Muscle of back (tissue), 11 donors: Measurements from ENCODE around the gene TFEB. TPM values are rescaled to one million over a fixed set of nuclear protein-coding genes. Genes with fewer than 3 reads are reported as not detected.

Experiments used
- DNase-seq, 3 donors: peaks; one replicate each; pipeline versions ENCODE4 v3.0.0 to v3.0.0-alpha.2; 2013
- polyA plus RNA-seq, 10 donors: library from polyadenylated mRNA; unstranded; fragments of 120-200 nt; gene quantifications; one replicate each; pipeline ENCODE4 v1.2.1, GENCODE V29; 2013; ENCODE audit not compliant: insufficient read length in 10 of 10

TFEB gene
- polyA plus RNA-seq, 10 donors: 4.6 to 10.6 (median 6.8) TPM

- DNase-seq: peak in 1 of 3 donors; percentile 54
Observed at GRCh38 chr6:41654698-41655151, 80.7 kb downstream of the TFEB start.

DNA sequence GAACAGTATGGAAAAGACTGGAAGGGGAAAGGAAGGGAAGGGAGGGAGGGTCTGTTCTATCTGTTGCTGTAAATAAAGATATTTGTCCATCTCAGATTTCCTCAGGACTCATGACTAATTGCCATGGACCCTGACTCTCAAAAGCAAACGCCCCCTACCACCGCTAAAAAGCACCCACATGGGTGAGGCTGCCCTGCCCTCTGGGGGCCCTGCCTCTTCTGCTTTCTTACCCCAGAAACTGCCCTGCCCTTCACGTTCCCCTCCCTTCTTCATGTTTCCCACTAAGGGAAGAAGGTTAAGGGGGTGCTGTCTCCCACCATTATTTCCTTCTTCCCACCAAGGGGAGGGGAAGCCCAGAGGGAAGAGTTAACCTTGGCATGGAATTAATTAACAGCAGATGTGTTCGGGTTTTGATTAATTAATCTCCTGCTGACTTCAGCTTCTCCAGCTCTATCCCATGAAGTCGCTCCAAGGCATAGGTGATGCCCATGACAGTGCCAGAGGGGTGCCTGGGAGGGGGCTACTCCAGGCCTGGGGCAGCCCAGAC, 81.2 kb downstream of the TFEB start:
- no peak for DNase-seq

DNA sequence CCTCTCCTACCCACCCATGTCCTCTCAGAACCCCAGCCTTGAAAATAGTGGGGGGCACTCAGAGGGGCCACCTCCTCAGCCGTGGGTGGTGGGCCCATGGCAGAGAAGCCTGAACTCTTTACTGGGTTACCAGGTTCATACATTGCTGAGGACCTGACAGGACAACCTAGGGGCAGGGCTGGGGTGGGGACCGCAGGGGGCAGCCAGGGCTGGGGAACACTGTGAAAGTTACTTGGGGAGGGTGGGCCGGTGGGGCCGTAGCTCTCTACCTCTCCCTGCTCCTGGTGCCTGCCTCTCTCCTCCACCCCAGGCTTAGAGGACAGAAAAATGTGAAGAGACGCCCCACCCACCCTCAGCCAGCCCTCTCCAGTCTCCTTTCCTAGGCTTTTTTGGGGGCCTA, 81.7 kb downstream of the TFEB start:
- no peak for DNase-seq

DNA sequence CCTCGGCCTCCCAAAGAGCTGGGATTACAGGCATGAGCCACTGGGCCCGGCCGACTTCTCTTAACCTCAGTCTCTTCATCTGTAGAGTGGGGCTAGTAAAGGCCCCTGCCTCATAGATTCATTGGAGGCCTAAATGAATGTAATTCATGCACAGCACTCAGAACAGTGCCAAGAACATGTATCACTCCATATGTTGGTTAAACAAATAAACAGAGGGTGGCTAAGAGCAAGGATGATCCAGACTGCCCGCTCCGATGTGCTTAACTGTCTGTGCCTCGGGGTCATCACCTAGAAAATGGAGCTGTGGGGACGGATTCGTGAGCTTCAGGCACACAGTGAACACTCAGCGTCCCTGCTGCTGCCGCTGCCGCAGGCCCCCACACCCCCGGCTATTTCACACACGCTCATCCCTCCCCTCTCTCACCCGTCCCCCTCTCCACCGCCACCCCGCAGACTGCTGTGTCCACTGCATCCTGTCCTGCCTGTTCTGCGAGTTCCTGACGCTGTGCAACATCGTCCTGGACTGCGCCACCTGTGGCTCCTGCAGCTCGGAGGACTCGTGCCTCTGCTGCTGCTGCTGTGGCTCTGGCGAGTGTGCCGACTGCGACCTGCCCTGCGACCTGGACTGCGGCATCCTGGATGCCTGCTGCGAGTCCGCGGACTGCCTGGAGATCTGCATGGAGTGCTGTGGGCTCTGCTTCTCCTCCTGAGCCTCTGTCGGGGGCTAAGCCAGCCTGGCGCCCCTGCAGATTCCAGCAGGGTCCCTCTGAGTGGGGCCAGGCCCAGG, 82.3 kb downstream of the TFEB start:
- no peak for DNase-seq

DNA sequence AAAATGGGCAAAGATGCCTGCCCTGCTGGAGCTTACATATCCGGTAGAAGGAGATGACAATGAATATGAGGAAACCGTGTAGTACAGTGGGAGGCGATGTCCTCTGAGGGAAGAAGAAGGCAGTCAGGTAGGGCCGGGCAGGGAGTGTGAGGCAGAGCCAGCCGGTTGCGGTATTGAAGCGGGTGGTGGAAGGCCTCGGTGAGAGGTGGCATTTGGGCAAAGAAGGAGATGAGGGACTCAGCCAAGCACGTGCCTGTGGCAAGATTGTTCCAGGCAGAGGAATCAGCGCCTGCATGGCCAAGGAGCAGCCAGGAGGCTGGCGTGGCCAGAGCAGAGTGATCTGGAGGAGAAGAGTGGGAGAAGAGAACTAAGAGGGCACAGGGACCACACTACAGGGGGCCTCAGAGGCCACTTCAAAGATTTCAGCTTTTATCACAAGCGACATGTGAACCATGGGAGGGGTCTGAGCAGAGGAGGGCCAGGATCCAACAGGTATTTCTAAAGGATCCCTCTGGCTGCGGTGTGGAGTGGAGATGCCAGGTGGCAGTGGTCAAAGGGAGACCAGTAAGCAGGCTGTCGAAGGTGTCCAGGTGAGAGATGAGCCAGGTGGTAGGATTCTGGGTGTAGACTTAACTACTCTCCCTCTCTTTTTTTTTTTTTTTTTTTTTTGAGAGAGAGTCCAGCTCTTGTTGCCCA, 83.3 kb downstream of the TFEB start:
- no peak for DNase-seq

DNA sequence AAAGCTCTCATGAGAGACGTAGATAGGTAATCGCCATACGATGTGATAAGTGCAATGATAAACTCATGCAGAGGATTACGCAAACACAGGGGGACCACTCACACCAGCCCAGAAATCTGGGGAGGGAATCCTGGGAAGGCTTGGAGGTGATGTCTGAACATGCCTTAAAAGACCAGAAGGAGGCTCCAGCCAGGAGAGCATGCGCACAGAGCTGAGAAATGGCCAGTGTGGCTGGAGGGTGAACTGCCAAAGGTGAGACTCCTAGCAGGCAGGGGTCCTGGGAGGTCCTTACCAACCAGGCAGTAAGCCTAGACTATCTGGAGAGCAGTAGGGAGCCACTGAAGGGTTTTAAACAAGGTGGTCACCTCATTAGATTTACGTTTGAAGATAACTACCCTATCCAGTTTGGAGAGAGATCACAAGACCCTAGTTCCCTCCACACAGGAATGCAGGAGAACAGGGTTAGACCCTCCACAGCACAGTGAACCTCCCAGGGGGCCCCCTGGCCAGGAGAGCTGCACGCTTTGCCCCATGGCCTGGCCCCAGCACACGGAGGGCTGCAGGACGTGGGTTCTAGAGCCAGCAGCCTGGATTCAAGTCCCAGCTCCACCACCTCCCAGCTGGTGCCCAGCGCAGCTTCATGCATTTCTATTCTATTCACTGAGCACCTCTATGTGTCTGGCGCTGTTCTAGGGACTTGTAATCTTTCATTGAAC, 84.0 kb downstream of the TFEB start:
- no peak for DNase-seq

DNA sequence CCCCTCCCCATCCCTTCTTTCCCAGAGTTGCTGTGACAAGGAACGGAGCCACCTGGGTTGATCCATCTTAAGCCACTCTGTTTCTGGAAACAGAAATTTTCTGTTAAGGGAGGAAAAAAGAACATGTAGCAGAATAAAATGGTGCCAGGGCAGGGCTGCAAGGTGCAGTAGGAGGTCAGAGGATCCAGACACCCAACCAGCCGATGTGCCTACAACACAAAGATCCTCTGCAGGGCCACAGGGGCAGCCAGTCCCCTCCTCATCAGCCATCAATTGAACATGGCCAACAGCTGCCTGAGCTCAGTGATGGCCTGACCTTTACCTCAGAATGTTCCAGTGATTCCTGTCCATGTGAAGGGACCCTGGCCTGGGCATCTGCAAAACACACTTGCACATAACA, 85.3 kb downstream of the TFEB start:
- DNase-seq: no peak

GRCh38 chr6:41649596-41649995, 85.8 kb downstream of the TFEB start:
- no peak for DNase-seq

DNA sequence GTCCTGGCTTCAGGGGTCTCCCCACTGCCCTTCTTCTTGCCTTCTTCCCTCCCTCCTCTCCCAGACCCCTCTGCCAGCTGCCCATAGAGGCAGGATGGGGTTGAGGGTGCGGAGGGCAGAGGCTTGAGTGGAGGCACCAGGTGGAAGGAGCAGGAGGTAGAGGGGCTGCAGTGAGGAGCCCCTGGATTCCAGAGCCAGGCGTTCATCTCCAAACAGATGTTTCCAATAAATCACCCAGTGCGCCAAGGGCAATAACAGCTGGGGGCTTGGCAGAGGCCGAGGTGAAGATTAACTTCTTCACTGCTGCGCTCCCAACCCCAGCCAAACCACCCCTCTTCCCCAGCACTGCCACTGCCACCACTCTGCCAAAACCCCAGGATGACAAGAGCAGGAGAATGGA, 86.5 kb downstream of the TFEB start:
- DNase-seq: peak in 1 of 3 donors; percentile 78

GRCh38 chr6:41648070-41648585, 87.3 kb downstream of the TFEB start:
- no peak for DNase-seq

DNA sequence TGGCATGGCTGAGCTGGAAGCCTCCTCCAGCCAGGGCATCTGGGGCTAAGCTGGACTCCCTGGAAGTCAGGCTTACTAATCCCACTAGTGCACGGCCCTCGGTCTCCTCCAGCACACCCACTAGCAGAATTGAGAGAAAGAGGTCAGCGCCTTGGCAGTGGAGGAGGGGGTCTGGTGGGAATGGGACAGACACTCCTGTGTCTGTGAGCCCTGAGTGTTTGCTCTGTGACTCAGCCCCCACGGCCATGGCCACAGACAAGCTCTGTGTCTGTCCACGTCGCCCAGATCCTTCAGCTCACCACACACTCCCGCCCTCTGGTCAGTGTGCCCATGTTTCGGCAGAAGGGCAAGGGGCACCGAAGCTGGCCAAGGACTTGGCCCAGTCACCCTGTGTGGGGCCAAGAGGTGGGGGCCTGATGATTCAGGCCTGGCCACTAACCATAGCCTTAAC, 88.3 kb downstream of the TFEB start:
- DNase-seq: peak in 1 of 3 donors; percentile 38

GRCh38 chr6:41646026-41646795, 89.2 kb downstream of the TFEB start:
- no peak for DNase-seq

DNA sequence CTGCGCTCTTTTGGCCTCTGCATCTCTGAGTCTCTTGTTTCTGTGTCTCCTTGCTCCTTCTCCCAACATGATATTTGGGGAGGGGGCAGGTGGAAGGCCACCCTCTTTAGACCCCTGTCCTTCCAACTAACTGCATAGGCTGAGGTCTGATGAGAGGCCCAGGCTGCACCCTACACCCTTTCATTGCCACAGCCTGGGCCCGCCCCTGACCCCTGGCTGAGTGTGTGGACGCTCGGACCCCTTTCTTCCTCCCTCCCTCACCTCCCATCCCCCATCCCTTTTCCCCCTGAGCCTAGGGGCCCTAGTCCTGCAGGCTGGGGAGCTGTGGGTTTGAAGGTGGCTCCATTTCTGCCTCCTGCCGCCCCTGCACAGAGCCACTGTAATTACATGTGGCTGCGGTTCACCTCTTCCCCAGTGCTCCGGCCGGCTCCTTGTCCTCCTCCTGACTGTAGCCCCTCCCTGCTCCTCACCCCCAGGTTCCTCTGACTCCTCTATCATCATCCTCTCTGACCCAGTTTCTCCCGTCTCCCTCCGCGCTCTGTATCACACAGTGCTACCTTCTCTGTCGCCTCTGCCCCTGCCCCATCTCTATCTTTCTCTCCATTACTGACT, 90.3 kb downstream of the TFEB start:
- no peak for DNase-seq

GRCh38 chr6:41644297-41644879, 91.0 kb downstream of the TFEB start:
- DNase-seq: no peak

DNA sequence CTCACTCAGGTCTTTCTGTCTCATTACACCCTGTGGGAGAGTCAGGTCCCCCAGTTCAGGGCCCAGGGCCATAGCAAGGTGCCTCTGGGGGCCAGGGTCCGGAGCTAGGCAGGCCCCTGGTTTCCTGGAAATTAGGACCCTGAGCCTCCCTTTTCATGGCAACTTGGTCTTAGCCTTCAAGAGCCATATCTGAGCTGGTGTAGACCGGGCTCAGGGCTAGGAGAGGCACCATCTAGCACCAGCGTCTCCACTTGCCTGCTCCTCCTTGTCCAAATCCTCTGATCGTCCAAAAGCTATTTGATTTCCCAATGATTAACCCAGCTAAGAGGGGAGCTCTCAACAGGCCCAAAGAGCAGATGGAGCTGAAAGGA, 91.5 kb downstream of the TFEB start:
- no peak for DNase-seq

GRCh38 chr6:41642960-41643898, 92.2 kb downstream of the TFEB start:
- DNase-seq: no peak

- DNase-seq: no peak
Observed at GRCh38 chr6:41642090-41642959, 93.1 kb downstream of the TFEB start.

DNA sequence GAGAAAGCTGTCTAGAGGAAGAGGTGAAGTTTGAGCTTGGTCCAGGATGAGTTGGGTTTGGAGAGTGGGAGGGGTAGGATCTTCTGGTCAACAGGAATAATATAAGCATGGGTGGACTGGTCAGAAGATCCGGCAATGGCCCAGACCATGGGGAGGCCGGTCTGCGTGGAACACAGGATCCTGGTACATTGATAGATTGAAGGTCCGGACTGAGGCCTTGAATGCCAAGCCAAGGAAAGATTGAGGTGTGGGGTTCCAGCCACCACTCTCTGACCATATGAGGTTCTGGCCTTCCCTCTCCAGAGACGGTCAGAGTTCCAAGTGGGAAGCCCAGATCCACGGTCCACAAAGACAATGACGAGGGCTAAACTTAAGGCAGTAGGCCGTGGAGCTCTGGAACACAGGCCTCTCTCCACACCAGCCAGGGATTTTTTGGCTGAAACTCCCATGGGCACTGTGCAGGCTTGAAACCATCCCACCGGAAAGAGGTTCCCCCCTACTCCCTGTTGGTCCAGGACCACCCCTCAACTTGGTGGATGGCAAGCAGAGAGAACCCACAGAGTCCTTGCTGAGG, 94.0 kb downstream of the TFEB start:
- no peak for DNase-seq
